ENCODE results near the gene SLC7A5.
"Not testable (repeated sequence)": the region's sequence is repeated elsewhere in the genome, so short reads cannot be mapped to it uniquely, and the experiment has no call there.

Gene SLC7A5

DNA sequence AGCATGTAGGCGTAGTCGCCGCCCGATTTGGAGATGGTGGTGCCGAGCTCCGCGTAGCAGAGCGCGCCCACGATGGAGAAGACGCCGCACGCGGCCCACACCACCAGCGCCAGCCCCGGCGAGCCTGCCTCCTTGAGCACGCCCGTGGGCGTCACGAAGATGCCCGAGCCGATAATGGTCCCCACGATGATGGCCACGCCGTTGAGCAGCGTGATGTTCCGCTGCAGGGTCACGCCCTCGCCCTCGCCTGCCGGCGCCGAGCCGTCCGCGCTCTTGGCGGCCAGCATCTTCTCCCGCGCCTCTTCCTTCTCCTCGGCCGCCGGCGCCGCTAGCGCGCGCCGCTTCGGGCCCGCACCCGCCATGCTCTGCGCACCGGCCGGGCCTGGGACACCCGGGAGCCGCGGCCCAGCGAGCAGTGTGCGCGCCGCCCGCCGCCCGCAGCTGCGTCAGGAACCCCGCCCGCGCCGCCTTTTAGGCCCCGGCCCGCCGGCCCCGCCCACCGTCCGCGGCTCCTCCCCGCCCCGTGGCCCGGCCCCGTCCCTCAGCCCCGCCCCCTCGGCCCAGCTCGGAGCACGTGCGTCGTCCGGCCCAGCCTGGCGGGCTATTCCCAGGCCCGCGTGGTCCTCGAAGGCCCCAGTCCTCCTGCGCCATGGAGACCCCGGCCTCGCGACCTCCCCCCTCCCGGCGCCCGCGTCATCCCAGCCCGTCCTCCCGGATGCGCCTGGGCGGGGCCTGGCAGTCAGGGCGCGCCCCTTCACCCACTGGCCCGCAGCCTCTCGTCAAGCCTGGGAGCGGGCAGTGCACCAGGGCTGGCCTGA lies at the start of gene SLC7A5:
Gene SLC7A5 (minus strand): TSS at position 447 of the 818 bp plus-strand sequence. CDS start 85 bp downstream, at position 362.
- DNase-seq, result peak; percentile 87 to 89

DNA sequence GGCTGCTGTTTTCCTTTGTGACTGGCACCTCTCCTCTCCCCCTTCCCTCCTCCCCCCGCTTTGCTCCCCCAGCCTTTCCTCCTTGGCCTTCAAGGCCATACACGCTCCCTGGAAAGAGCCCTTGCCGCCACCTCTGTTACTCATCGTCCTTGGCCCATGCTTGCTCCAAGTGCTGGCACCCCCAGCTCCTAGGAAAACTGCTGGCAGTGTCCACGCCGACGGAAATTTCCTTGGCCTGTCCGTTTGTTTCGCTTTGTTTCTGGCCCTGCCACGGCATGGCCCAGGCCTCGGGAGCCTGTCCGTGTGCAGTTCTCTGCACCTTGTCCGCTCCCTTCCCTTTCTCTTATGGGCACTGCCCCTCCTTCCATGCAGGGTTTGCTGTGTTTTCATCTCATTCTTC lies 49.0 kb upstream of the SLC7A5 start:
- no peak for DNase-seq

DNA sequence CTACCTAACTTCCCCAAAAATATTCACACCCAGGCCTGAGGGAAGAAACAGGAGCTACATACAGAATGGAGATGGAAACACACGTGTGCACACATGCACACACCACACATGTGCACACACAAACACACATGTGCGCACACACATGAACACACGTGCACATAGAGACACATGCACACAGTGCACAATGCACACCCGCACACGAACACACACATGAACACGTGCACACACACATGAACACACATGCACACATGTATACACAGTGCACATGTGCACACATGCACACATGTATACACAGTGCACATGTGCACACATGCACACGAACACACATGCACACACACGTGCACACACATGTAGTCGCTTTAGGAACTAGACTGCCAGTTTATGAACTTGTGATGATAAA lies 48.2 kb upstream of the SLC7A5 start:
- no peak for DNase-seq

DNA sequence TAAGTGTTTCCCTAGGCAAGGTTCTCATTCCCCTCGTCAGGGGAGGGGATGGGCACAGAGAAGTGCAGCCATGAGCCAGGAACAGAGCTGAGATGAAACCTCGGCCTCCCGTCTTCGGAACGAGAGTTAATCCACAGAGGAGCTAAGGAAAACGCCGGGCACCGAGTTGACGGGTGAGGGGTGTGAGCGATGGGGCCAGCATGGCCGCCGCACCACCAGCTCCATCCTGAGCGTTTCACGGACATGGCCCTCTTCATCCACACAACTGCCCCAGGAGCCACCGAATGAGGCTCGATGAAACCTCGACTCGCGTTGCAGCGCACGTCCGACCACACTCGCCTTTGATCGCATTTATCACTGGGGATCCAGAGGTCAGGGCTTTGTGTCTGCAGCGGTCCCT lies 45.5 kb upstream of the SLC7A5 start:
- DNase-seq, result no peak

DNA sequence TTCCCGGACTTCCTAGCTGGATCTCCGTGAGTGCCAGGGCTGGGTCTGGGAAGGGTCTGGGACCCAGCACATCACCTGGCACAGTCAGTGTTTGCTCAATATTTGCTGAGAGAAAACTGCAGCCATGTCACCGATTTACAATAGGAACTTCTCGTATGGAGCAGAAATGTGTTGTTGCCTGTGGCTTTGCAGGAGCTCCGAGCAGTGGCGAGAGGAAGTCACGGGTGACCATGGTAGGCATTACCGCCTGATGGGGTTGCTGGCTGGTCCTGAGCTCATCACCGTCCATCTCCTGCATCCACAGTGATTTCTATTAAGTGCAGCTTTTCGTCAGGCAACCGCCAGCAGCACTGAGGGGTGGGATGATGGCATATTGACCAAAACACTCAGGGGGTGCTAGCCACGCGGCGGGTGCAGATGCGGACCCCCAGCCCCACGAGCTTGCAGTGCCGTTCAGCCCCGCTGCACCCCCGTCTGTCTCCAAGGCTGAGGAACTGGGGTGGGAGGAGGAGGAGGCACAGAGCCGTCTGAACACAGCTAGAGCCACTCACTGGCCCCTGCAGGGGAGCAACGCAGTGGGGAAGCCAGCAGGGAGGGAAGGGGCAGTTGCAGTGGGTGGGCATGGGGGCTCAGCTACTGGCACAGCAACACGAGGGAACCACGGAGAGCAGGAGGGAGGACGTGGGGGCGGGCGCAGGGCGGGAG lies 44.9 kb upstream of the SLC7A5 start:
- DNase-seq, result not testable (repeated sequence)

DNA sequence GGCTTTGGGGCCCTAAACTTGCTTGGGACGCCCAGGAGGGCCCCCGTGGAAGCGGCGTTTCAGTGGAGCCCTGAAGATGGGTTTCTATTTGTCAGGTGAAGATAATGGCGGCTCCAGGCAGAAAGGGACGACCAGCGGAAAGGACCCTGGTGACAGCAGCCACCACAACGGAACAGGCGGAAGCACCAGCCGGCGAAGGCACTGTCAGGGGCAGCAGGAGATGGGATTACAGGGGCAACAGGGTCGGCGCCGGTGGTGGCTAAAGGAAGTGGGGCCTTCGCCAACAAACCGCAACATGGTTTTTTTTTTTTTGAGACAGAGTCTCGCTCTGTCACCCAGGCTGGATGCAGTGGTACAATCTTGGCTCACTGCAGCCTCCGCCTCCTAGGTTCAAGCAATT lies 43.4 kb upstream of the SLC7A5 start:
- DNase-seq, result not testable (repeated sequence)

DNA sequence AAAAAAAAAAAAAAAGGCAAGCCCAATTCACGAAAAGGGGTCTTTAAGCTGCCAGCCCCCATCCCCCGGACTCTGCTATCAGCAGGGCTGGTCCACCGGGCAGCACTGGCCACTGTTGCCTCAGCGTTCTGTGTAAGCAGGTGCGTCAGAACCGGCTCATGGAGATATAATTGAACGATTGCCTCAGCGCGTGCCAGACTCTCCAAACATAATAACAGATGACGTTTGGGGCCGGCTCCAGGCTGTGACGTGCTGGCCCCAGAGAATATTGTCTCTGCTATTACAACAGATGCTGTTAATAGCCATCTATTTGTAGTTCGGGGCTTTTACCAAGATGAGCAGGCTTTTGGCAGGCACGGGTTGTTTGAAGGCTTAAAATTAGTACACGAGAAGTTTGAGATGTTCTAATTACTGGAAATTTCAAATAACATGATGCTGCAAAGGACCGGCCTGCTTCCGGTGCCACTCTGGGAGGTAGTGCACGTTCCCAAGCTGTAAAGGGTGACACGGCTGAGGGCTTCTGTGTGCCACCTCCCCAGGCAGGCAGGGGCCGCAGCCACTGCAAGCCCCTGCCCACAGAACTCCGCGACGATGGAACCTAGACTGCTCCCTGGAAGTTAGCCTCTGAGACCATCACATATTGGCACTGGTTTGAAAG lies 41.9 kb upstream of the SLC7A5 start:
- not testable (repeated sequence) for DNase-seq

DNA sequence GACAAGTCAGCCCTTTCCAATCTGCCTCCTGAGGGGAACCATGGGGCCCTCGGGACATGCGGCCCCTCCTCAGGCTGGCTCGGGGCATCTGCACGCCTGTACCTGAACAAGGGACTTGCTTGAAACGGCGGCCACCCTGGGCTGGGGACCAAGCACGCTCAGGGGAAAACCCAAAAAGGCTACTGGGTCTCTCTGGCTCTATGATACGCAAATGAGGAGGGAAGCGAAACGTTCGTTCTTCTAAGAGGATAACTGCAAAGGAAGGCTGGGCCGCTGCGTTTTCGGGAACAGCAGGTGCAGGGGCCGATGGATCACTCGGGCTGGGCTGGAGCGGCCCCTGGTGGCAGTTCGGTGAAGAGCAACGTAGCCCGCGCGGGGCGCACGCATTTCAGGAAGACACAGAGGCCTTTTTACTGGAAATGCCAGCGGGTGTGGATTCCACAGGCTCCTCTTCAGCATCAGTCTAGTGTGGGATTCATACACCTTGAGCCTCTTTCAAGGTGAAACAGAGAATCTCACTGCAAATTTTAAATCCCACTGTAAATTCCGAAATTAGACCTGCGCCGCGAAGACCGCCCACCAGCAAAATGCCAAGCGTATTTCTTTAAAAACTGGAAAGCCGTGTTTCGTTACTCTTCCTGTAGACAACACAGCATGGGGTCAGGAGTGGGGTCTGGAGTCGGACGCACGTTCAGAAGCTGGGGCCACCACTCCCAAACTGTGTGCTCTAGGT lies 40.1 kb upstream of the SLC7A5 start:
- DNase-seq, result peak; percentile 75 to 77

DNA sequence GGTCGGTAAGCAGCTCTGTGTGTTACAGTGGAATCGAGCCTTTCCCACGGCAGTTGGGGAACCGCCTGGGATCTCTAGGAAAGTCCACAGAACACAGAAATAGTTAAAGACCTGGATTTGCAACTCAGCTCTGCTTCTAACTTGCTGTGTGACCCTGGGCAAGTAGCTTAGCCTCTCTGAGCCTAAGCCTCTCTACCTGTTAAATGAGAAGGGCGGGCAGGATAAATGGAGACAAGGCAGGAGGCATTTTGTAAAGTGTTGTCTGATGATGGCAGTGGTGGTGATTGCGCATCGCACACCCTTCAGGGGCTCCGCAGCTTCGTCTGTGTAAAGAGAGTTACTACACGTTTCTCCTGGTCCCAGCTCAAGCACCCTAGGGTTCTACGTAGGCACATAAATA lies 38.8 kb upstream of the SLC7A5 start:
- DNase-seq, result not testable (repeated sequence)

DNA sequence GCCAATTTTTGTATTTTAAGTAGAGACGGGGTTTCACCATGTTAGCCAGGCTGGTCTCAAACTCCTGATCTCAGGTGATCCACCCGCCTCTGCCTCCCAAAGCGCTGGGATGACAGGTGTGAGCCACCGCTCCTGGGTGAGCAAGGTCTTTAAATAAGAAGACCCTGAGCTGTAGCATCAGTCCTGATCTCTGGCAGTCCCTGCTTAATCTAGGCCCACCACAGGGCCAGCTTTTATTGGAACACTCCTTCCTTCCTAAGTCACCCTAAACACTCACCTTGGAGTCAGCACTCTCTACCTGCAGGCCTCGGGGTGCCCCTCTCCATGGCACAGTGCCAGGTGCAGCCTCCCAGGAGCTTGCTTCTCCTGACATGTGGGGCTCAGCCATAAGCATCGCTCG lies 36.2 kb upstream of the SLC7A5 start:
- not testable (repeated sequence) for DNase-seq

DNA sequence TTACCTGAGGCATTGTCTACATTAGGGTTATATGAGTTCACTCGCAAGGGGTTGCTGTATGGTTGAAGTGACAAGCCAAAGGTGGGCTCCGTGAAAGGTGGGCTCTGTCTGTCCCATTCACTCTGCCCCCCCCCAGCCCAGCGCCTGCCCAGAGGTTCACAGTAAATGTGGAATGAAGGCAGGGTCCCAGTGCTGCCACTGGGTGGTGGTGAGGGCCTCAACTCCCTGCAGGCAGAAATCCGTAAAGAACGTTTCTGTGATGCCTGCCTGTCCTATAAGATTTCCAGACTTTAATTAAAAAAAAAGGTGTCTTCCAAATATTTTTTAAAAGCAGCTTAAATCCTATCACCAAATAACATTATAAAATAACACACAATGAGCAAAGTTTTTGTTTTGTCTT lies 35.7 kb upstream of the SLC7A5 start:
- DNase-seq, result not testable (repeated sequence)

DNA sequence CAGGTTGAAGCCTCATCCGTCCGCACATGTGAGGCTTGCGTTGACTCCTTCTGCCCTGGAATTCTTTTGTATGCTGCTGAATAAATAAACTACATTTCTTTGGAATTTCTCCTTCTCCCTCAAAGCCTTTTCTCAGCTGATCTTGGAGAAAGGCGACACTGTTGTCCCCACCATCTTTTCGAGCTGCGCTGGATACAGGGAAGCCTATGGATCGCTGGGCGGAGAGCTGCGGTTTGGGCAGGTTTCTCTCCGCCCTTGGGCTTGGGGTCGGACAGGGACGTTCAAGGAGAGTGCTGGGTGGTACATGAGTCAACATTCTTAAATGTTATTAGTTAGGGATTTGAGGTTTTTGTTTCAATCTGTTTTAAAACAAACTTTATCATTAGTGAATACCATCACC lies 31.2 kb upstream of the SLC7A5 start:
- DNase-seq, result not testable (repeated sequence)

DNA sequence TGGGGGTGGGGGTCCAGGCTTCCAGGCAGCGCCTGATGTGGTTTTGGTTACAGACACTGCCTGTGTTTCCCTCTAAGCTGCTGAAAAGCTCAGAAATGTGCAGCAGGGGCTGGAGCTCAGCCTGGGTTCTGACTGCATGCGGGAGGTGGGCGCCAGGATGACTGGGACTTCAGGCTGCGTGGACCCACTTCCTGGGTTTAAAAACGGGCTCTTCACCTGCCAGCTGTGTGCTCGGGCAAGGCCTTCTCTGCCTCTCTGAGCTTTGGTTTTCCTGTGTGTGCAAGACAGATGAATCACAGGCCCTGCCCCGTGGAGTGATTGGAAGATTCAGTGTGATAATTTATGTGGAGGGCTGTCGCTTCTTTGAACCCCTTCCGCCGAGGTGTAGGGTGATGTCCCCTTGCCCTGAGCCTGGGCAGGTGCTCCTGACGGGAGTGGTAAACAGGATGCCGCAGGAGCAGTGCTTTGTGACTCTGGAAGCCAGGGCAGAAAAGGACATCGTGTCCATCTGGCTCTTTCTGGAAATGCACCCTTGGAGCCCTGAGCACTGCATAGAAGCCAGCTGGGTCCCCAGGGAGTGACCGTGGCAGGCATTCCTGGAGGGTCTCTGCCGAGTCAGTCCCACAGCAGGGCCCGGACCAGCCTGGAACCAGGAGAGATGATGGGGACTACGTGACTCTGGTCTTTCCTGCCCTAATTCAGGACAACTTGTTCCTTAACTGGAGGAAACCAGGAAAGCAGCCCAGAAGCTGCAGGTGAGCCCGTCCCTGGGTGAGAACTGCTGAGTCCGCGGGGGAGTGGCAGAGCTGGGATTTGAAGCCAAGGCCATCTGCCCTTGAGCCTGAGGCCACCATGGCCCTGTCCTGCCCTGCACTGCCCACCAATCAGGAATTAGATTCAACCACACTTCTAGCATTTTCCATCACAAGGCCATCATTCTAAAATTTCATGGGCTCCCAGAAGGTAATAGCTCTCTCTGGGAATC lies 28.5 kb upstream of the SLC7A5 start:
- DNase-seq, result peak; percentile 21 to 23

DNA sequence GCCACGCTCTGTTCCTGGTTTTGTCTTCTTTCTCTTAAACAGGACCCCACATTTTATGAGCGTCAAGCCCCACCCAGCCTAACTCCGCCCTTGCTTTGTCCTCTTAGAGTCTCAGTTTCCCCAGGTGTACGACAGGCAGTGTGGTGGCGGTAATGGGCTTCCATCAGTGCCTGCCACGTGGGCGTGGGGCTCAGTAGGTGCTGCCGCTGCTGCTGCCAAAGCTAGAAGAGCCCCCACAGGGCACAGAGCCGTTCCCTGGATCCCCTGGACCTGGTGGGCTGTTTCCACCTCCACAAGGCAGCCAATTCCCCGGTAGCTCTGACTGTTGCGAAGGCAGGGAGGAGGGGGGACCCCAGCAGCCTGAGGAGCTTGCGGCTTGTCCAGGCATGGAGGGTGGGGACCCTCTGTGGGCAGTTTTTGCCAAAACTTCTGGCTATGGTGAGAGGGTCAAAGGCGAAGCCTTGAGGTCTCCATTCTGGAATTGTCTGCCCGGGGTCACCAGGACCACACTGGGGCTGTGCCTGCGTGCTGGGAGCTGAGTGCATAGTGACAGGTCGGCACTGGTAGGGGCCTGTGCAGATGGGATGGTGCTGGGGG lies 27.7 kb upstream of the SLC7A5 start:
- DNase-seq, result not testable (repeated sequence)

DNA sequence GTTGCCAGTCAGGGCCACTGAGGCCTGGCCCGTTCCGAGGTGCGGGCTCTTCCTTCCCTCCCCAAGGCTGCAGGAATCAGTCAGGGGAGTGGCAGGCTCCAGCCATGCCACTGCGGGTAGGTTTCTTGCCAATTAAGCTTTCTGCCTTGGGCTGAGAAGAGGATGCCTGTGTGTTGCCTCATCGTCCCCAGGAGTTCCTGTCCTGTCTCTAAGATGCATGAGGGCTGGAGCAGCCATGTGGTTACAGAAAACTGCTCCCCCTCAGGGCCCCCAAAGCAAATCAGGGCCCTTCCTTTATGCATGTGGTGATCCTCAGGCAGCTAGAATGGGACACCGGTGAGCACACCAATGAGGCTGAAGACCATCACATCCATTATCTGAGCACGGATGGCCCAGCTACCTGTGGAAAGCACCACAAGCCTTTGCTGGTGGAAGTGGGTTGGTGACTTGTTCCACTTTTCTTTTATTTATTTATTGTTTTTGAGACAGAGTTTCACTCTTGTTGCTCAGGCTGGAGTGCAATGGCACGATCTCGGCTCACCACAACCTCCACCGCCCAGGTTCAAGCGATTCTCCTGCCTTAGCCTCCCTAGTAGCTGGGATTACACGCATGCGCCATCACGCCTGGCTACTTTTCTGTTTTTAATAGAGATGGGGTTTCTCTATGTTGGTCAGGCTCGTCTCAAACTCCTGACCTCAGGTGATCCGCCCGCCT lies 27.0 kb upstream of the SLC7A5 start:
- DNase-seq, result peak in 1 of 2 donors; percentile 6

DNA sequence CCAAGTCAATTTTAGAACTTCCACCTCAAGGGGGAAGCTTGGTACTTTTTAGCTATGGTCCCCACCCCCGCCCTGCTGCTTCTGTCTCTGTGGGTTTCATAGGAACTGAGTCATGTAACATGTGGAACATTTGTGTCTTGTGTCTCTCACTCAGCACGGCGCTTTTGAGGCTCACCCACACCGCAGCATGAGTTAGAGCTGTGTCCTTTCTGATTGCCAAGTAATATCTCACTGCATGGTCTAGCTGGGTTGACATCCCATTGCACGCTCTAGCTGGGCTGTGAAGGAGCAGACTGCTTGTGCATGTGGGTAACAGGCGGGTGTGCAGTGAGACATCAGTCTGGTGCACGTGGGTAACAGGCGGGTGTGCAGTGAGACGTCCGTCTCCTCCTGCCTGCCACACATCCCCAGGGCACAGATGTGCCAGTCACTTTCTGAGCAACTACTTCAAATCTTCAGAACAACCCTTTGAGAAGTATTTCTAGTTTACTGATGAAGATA lies 26.4 kb upstream of the SLC7A5 start:
- DNase-seq, result peak; percentile 28 to 60

DNA sequence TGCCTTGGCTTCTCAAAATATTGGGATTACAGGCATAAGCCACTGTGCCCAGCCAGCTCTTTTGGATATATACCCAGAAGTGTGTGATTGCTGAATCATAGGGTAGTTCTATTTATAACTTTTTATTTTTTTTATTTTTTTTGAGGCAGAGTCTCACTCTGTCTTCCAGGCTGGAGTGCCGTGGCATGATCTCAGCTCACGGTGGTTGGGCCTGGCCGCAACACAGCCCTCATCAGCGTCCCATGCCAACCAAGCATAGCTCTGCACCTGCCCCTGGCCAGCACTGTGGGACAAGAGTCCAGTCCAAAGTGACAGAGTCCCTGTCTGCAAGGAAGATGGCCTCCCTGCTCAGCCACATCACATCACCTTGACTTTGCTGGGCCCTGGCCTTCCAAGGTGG lies 24.7 kb upstream of the SLC7A5 start:
- DNase-seq, result not testable (repeated sequence)

DNA sequence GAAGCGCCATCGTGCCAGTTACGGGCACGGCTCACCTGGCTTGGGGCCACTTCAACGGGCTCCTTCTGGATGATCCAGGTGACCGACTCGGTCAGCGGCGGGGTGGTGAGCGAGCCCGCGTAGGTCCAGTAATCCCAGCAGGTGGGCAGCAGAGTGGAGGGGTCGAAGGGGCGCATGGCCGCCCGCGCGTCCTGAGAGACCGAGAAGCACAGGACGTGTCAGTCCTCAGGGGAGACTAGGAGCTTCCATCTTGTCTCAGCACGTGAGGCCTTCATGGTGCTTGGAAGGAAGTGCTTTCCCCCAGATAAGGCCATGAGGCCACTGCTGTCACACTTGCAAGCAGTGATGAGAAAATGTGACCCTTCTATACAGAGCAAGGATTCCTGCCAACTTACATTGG lies 22.5 kb upstream of the SLC7A5 start:
- DNase-seq, result no peak

DNA sequence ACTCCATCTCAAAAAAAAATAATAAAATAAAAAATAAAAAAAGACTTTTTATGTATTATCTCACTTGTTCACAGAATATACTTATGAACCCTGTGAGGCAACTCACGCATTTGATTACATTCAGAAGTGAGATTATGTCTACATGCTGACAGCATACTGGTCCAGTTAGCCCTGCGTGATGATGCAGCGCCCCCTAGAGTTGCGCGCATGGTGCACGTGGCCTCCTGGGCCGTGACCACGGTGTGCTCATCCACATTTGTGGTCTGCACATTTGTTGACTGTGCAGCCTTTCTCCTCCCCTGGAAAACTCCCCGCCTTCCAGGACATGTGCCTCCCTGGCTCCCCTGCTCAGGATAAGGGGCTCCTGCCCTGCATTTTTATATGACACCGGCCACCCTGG lies 20.5 kb upstream of the SLC7A5 start:
- not testable (repeated sequence) for DNase-seq

DNA sequence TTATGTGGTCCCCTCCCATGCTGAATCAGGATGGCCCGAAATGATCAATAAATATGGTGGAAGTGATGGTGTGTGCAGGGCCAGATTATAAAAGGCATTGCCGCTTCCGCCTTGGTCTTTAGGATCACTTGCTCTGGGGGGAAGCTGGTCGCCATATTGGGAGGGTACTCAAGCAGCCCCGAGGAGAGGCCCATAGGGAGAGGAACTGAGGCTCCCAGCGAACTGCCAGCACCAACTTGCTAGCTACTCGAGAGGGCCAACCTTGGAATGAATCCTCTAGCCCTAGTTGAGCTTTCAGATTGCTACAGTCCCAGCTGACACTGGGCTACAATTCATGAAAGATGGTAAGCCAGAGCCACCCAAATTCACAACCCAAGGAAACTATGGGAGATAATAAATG lies 19.0 kb upstream of the SLC7A5 start:
- not testable (repeated sequence) for DNase-seq
